Activated T-cell treated with anti-CD3 and anti-CD28 coated beads, Interleukin-2, amount 50 U/mL, for 4 hours (primary cell): ENCODE results near the gene ALAS1. TPM values are rescaled to one million over a fixed set of nuclear protein-coding genes. Genes with fewer than 3 reads are reported as not detected.

Source experiments
- ATAC-seq, 2 donors: fragments of 200-7000 bp; cut with Tn5 transposase; one replicate each; pipeline ENCODE4 v1.10.0; 2021
- DNase-seq: peaks from one replicate; pipeline ENCODE4 v3.0.0-alpha.2; 2020
- H3K27me3 Mint-ChIP-seq: one replicate; pipeline ENCODE4 v1.8.0; 2021; ENCODE audit warnings: low read depth, mixed read lengths
- H3K36me3 Mint-ChIP-seq: one replicate; pipeline ENCODE4 v1.8.0; 2022; ENCODE audit warnings: mixed read lengths; ENCODE audit not compliant: insufficient read depth
- H3K4me1 Mint-ChIP-seq: one replicate; pipeline ENCODE4 v1.8.0; 2021; ENCODE audit warnings: low read depth, mixed read lengths
- H3K4me3 Mint-ChIP-seq: one replicate; pipeline ENCODE4 v1.8.0; 2021; ENCODE audit warnings: mild to moderate bottlenecking, moderate library complexity, mixed read lengths
- H3K9me3 Mint-ChIP-seq: one replicate; pipeline ENCODE4 v1.8.0; 2021; ENCODE audit warnings: mixed read lengths
- total RNA-seq, 3 donors: library from RNA; stranded (reverse); gene quantifications; one replicate each; pipeline ENCODE4 v1.2.1, GENCODE V29; 2021

ALAS1 gene
- total RNA-seq, 3 donors from 2014 or later, result 61.8 to 70.9 (median 66.2) TPM

- H3K4me3 Mint-ChIP-seq, result no peak overlapping the region
- DNase-seq, result no peak
- no peaks in the 10 kb centered on the region for H3K36me3 Mint-ChIP-seq
- H3K4me1 Mint-ChIP-seq, result peaks cover 10% of the 10 kb centered on the region
- no peaks in the 10 kb centered on the region for H3K9me3 Mint-ChIP-seq
- no peaks in the 10 kb centered on the region for H3K27me3 Mint-ChIP-seq
- no peak for ATAC-seq
These were observed 13.3 kb upstream of the ALAS1 start for GRCh38 chr3:52184690-52185089.

- ATAC-seq, result no peak
- no peaks in the 10 kb centered on the region for H3K36me3 Mint-ChIP-seq
- peaks cover 10% of the 10 kb centered on the region for H3K4me1 Mint-ChIP-seq
These were observed 12.6 kb upstream of the ALAS1 start for GRCh38 chr3:52185311-52185710.

GRCh38 chr3:52185837-52186236 is 12.1 kb upstream of the ALAS1 start:
- DNase-seq, result no peak
- H3K4me1 Mint-ChIP-seq, result peaks cover 10% of the 10 kb centered on the region
- no peaks in the 10 kb centered on the region for H3K9me3 Mint-ChIP-seq
- no peaks in the 10 kb centered on the region for H3K36me3 Mint-ChIP-seq
- no peaks in the 10 kb centered on the region for H3K27me3 Mint-ChIP-seq
- ATAC-seq, result no peak
- no peak overlapping the region for H3K4me3 Mint-ChIP-seq

More at GRCh38 chr3:52185311-52185710, 12.6 kb upstream of the ALAS1 start:
- Mint-ChIP-seq H3K4me3 (no peak overlapping the region), H3K9me3 (no peaks in the 10 kb centered on the region), H3K27me3 (no peaks in the 10 kb centered on the region)
- DNase-seq, result no peak

GRCh38 chr3:52186729-52187128 is 11.2 kb upstream of the ALAS1 start:
- H3K36me3 Mint-ChIP-seq, result no peaks in the 10 kb centered on the region
- no peaks in the 10 kb centered on the region for H3K27me3 Mint-ChIP-seq
- ATAC-seq, result no peak

GRCh38 chr3:52188556-52188955 is 9.4 kb upstream of the ALAS1 start:
- Mint-ChIP-seq H3K4me1 (peaks cover 3% of the 10 kb centered on the region), H3K4me3 (no peak overlapping the region), H3K36me3 (no peaks in the 10 kb centered on the region), H3K9me3 (no peaks in the 10 kb centered on the region), H3K27me3 (no peaks in the 10 kb centered on the region)
- DNase-seq (no peak), ATAC-seq (no peak)

More at GRCh38 chr3:52186729-52187128, 11.2 kb upstream of the ALAS1 start:
- H3K4me1 Mint-ChIP-seq, result peaks cover 10% of the 10 kb centered on the region
- H3K4me3 Mint-ChIP-seq, result no peak overlapping the region
- no peak for DNase-seq
- H3K9me3 Mint-ChIP-seq, result no peaks in the 10 kb centered on the region

GRCh38 chr3:52190294-52191074 is 7.5 kb upstream of the ALAS1 start:
- H3K4me1 Mint-ChIP-seq, result peaks cover 3% of the 10 kb centered on the region
- ATAC-seq (no peak), DNase-seq (no peak)
- H3K4me3 Mint-ChIP-seq, result no peak overlapping the region
- no peaks in the 10 kb centered on the region for H3K27me3 Mint-ChIP-seq
- H3K9me3 Mint-ChIP-seq, result no peaks in the 10 kb centered on the region
- H3K36me3 Mint-ChIP-seq, result no peaks in the 10 kb centered on the region

GRCh38 chr3:52191663-52192062 is 6.3 kb upstream of the ALAS1 start:
- DNase-seq, result no peak
- Mint-ChIP-seq H3K36me3 (no peaks in the 10 kb centered on the region), H3K4me3 (no peak overlapping the region), H3K4me1 (peaks cover 3% of the 10 kb centered on the region), H3K27me3 (no peaks in the 10 kb centered on the region), H3K9me3 (no peaks in the 10 kb centered on the region)
- no peak for ATAC-seq

- Mint-ChIP-seq H3K27me3 (no peaks in the 10 kb centered on the region), H3K4me3 (no peak overlapping the region), H3K4me1 (peaks cover 14% of the 10 kb centered on the region), H3K9me3 (no peaks in the 10 kb centered on the region), H3K36me3 (no peaks in the 10 kb centered on the region)
- DNase-seq (no peak), ATAC-seq (no peak)
These were observed 4.9 kb upstream of the ALAS1 start for GRCh38 chr3:52193065-52193464.

- no peak for DNase-seq
- H3K4me3 Mint-ChIP-seq, result no peak overlapping the region
- ATAC-seq, result no peak
- H3K4me1 Mint-ChIP-seq, result peaks cover 23% of the 10 kb centered on the region
- H3K27me3 Mint-ChIP-seq, result no peaks in the 10 kb centered on the region
- no peaks in the 10 kb centered on the region for H3K9me3 Mint-ChIP-seq
- H3K36me3 Mint-ChIP-seq, result peaks cover 3% of the 10 kb centered on the region
These were observed 3.3 kb upstream of the ALAS1 start for GRCh38 chr3:52194485-52195290.

- Mint-ChIP-seq H3K36me3 (peaks cover 6% of the 10 kb centered on the region), H3K9me3 (no peaks in the 10 kb centered on the region), H3K4me3 (no peak overlapping the region), H3K27me3 (no peaks in the 10 kb centered on the region), H3K4me1 (peaks cover 25% of the 10 kb centered on the region)
- no peak for ATAC-seq
- DNase-seq, result no peak
These were observed 2.7 kb upstream of the ALAS1 start for GRCh38 chr3:52195291-52195597.

- ATAC-seq (no peak), DNase-seq (no peak)
- no peaks in the 10 kb centered on the region for H3K9me3 Mint-ChIP-seq
- H3K36me3 Mint-ChIP-seq, result peaks cover 8% of the 10 kb centered on the region
- no peaks in the 10 kb centered on the region for H3K27me3 Mint-ChIP-seq
- H3K4me3 Mint-ChIP-seq, result no peak overlapping the region
- peaks cover 28% of the 10 kb centered on the region for H3K4me1 Mint-ChIP-seq
These were observed 2.1 kb upstream of the ALAS1 start for GRCh38 chr3:52195823-52196331.

GRCh38 chr3:52196977-52197376 is 983 bp upstream of the ALAS1 start:
- no peak for DNase-seq
- H3K4me1 Mint-ChIP-seq, result peaks cover 38% of the 10 kb centered on the region
- H3K4me3 Mint-ChIP-seq, result no peak overlapping the region
- no peaks in the 10 kb centered on the region for H3K9me3 Mint-ChIP-seq
- no peaks in the 10 kb centered on the region for H3K27me3 Mint-ChIP-seq
- no peak for ATAC-seq
- H3K36me3 Mint-ChIP-seq, result peaks cover 14% of the 10 kb centered on the region

GRCh38 chr3:52197499-52197841 is 490 bp upstream of the ALAS1 start:
- Mint-ChIP-seq H3K36me3 (peaks cover 18% of the 10 kb centered on the region), H3K4me3 (peak overlapping the region; percentile 97), H3K27me3 (no peaks in the 10 kb centered on the region), H3K9me3 (no peaks in the 10 kb centered on the region), H3K4me1 (peaks cover 43% of the 10 kb centered on the region)
- ATAC-seq, result no peak
- DNase-seq, result no peak

GRCh38 chr3:52198643-52199608 is 966 bp downstream of the ALAS1 start:
- peak overlapping the region; percentile 97 for H3K4me3 Mint-ChIP-seq
- H3K9me3 Mint-ChIP-seq, result no peaks in the 10 kb centered on the region
- H3K36me3 Mint-ChIP-seq, result peaks cover 27% of the 10 kb centered on the region
- ATAC-seq (no peak), DNase-seq (no peak)
- no peaks in the 10 kb centered on the region for H3K27me3 Mint-ChIP-seq
- peaks cover 48% of the 10 kb centered on the region for H3K4me1 Mint-ChIP-seq
